Measurements from ENCODE around the gene SH3PXD2A.
"Not testable (repeated sequence)": the region's sequence is repeated elsewhere in the genome, so short reads cannot be mapped to it uniquely, and the experiment has no call there.

Gene SH3PXD2A

DNA sequence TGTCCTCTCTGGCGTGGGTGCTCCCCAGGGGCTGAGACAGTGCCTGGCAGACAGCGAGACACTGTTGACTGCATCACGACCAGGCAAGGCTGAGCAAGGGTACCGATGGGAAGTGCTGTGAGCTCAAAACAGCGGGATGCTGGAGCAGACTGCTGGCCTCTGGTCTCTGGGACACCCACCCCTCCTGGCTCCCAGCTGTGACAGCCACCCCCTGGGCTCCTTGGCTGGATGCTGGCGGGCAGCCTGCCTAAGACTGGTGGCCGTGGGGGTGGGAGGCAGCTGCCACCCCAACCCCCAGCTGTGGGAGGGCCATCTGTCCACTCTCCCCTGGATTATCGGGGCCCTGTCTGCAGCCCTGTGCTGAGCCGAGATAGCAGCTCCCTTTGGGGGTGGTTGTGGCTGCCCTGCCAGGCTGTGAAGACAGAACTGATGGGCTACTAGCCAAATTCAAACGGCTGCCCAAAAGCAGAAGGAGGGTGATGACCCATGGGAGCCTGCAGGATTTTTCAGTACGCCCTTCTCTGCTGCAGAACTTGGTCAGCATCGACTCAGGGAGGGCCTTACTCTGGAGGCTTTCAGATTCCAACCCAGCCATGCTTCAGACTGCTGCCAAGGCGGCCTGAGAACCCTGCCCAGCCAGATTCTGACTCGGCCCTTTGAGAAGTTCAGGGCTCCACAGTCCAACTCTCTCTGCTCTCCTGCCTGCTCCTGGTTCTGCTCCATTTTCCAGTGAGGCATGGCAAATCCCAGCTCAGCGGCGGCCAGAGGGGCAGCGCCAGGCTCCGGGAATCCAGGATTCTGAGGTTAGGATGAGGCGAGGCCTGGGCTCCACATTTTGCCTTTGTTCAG is 236.6 kb downstream of the SH3PXD2A start:
- no peak for TF ChIP-seq POLR2A (IDR thresholded peaks at IDR 0.05; ENCODE audit: low read depth, low read length)
- FAIRE-seq, result no peak
- no peak for DNase-seq (ENCODE audit: insufficient read length, low spot score)

DNA sequence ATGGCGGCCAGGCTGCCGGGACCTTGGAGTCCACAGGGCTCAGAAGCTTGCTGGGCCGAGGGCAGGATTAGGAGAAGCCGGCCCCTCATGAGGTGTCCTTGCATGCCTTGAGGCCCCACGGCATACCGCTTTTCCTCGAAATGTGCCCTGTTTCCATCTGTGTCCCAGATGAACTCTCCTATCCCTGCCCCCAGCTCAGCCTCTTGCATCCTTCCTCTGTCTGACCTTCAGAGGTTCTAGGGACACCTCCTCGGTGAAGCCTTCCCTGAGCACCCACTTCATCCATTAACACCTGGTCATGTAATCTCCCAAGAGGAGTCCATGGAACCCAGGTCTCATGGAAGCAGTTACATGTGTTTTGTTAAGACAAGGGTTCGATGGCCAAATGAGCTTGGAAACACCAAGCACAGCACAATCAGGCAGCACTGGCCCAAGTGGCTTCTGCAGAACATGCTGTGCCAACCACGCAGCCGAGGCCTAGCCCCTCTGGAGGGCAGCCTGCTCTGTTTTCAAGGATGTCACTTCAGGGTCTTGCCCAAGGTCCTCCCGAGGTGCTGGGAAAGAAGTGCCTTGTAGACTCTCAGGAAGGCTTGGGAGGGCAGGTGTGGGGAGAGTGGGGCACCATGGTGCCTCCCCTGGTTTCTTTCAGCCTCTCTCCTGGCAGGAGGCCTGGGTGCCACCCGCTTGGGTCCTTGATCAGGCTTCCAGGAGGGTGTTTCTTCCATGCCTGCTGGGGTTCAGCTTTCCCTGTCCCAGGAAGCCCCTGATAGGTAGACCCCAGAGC is 237.6 kb downstream of the SH3PXD2A start:
- DNase-seq (ENCODE audit: insufficient read length, low spot score) (no peak), FAIRE-seq (no peak)
- no peak for TF ChIP-seq POLR2A (IDR thresholded peaks at IDR 0.05; ENCODE audit: low read depth, low read length)

DNA sequence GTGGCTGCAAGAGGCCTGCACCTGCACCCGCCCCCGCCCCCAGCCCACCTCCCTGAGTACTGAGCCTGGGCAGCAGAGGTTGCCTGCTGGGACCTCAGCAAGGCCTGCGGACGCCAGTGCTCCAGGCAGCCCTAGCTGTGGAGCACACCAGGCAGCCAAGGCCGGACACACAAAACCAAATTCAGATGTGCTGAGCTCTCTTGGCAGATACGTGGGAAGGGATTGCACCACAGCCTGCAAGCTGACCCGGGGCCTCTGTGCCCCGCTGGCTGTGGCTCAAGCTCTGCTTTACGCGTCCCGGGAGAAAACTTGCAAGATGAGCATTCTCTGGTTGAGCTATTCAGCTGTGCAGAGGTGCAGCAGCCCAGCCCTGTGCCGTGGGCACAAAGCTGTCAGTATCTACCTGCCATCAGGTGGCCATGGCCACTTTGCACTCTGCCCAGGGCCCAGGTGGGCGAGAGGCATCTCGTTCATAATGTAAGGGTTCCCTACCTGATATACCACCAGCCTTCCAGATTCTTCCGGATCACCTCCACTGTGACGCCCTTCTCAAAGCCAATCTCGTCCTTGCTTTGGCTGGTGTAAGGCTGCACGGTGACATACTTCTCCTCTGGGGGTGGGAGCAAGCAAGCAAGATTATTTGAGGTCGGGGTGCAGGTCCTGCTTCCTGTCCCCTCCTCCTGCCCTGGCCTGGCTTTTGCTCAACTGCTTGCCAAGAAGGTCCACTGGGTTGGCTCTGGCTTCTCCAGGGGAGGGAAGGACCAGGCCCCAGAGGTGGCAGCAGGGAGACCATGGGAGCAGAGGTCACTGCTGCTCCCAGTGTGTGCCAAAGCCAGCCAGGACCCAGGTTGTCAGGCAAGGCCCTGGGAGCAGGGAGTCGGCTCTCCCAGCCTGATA is 238.4 kb downstream of the SH3PXD2A start:
- DNase-seq (ENCODE audit: insufficient read length, low spot score), result no peak
- FAIRE-seq, result no peak
- no peak for TF ChIP-seq POLR2A (IDR thresholded peaks at IDR 0.05; ENCODE audit: low read depth, low read length)

DNA sequence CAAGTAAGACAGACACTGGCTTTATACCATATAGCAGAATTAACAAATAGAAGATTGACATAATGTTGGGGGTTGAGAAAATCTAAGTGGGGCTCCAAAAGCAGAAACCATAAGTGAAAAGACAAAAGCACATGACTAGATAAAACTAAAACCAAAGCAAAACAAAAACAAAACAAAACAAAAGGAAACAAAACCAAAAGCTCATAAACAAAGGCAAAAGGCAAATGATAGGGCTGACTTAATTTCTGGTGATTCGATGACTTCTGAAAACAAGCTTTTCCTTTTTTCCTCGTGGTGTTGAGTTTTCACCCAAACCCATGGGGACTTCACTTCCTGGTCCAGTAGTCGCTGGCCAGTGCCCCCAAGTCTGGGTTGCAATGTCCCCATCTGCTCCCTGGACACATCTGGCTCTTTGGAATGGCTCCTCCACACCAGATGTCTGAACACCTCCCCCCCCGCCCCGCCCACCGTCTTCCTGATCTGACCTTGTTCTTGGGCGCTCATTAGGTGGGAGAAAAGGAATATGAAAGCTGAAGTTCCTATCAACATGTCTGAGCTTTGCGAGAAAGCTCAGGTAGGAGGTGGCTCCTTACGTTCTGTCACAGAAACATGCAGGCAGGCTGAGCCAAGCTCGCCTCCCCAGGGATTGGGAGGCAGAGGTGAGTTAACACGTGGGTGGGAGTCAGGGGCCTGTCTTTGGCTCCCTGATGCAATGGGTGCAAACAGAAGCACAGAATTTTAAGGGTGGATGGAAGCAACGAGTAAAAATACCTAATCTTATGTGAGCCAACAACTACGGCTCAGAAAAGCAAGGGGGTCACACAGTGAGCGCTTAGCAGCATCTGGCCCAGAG is 240.8 kb downstream of the SH3PXD2A start:
- FAIRE-seq (no peak), DNase-seq (ENCODE audit: insufficient read length, low spot score) (no peak)
- no peak for TF ChIP-seq POLR2A (IDR thresholded peaks at IDR 0.05; ENCODE audit: low read depth, low read length)

DNA sequence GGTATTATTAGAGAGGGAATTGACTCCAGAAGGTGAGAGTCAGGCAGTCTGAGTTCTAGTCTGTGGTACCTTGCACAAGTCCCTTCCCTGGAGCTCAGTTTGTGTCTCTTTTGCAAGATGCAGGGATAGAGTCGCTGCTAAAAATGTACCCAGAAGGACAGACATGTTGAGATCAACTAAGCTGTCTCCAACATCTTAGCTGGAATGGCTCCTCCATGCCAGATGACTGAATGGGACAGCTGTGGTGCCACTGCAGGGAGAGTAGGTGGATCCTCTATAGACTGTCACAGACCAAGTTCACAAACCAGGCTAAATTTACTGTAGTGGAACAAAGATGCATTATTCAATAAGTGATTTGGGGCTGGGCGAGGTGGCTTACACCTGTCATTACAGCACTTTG is 241.8 kb downstream of the SH3PXD2A start:
- no peak for TF ChIP-seq POLR2A (IDR thresholded peaks at IDR 0.05; ENCODE audit: low read depth, low read length)
- FAIRE-seq, result no peak
- no peak for DNase-seq (ENCODE audit: insufficient read length, low spot score)

DNA sequence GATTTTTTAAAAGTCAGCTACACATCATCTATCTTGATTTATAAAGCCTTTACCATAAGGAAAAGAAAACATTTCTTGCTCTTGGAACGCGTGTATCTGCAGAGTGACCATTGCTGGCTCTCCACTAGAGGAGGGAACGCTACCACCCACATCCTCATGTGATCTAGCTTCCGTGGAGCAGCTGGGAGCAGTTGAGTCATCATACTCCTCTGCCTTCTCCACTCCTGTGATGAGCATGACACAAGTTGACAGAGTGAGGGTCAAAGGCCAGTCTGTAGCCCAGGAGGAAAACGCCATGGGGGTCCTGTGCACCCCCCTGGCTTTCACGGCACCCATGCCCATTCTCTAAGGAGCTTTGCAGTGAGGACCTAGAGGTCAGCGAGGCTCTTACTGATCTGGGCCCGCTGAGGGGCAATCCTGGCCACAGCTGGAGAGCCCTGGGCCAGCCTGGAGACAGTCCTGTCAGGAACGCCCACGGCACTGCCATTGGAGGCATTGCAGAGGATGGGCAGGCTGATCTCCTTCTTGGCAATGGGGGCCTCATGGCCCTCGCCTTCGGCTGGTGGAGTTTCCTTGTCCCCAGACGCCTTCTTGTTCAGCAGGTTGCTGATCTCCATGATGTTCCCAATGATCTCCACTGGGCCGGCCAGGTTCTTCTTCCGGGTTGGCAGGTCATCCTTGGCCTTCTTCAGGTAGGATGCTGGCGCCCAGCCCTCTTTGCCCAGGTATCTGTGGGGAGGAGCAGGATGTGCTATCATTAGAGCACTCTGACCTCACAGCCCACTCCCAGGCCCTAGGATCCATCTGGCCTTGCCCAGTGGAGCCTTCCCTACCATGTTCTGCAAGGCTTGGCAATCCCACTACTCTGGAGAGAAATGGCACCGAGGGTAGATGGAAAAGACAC is 242.7 kb downstream of the SH3PXD2A start:
- DNase-seq (ENCODE audit: insufficient read length, low spot score) (peak; percentile 47), FAIRE-seq (no peak)
- TF ChIP-seq POLR2A (IDR thresholded peaks at IDR 0.05; ENCODE audit: low read depth, low read length), result no peak

DNA sequence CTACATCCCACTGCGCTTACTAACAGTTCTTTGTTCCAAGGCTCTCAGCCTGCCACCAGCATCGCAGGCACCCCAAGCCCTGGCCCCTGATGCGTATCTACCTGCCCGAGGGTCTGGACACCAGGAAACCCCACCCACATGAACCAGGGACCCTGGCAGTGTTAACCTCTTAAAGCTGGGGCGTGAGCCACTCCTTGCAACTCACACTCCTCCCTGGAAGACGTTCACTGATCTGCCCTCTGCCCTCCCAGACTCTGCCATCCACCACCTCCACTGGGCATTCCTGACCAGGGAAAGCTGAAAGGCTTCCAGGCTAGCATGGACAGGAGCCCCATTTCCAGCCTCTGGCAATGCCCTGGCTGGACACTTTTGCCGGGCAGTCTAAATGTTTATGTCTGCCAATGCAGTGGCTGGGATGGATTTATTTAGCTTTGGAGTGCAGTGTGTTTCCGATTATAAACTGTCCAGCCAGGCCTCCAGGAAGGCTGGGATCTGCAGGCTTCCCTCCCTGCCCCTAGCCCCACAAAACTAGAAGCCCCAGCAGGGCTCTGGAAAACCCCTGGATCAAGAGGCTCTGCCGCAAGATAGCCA is 244.4 kb downstream of the SH3PXD2A start:
- no peak for FAIRE-seq
- no peak for TF ChIP-seq POLR2A (IDR thresholded peaks at IDR 0.05; ENCODE audit: low read depth, low read length)

DNA sequence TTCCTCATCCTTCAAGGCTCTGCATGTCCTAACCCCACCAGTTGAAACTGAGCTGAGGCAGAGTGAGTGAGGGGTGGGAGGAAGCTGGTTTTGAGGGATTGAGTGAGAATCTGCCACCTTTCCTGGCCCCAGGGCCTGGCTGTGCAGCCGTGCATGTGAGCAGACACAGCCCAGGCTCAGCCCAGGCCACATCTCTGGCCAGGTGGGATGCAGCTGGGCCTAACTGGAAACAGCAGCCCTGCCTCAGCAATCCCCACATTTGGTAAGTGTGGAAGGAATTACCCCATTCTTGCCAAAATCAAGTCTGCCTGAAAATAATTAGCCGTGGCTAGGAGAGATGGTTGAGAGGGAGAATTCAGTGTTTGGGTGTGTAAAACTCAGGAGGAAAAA is 245.3 kb downstream of the SH3PXD2A start:
- FAIRE-seq, result no peak

More for the DNA sequence above, 244.4 kb downstream of the SH3PXD2A start:
- no peak for DNase-seq (ENCODE audit: insufficient read length, low spot score)

DNA sequence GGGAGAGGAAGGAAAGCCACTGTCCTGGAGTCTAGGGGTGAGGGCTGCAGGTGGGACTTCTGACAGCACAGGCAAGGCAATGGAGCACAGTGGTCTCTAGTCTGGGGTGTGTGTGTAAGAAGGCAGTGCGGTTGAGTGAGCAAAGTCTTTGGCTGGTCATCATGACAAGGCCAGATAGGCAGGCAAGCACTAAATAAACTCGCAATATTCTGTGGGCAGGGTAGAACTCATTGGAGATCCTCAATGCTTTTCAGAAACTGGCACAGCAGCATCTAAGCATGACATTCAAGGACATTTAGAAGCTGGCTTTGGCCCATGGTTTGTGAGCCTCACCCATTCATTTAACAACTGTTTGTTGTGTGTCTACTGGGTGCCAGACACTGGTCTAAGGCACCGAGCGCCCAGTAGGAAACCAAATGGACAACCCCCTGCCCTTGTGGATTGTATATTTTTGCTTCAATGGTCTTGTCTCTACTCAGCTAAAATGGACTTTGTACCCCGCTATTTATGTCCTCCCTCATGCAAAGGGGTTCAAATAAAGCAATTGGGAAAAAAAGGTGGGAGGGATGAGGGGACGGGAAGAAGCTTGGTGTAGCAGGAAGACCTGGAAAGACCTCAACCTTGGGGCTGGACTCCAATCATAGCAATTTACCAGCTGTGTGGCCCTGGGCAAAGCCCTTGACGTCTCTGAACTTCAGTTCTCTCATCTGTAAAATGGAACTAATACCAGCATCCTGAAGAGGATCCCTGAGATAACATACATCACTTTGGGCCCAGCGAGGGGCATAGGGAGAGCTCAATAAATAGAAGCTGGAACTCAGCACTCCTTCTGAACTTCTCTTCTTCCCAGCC is 245.9 kb downstream of the SH3PXD2A start:
- FAIRE-seq (no peak), DNase-seq (ENCODE audit: insufficient read length, low spot score) (no peak)
- TF ChIP-seq POLR2A (IDR thresholded peaks at IDR 0.05; ENCODE audit: low read depth, low read length), result no peak

More for the DNA sequence above, 245.3 kb downstream of the SH3PXD2A start:
- DNase-seq (ENCODE audit: insufficient read length, low spot score), result no peak
- no peak for TF ChIP-seq POLR2A (IDR thresholded peaks at IDR 0.05; ENCODE audit: low read depth, low read length)

DNA sequence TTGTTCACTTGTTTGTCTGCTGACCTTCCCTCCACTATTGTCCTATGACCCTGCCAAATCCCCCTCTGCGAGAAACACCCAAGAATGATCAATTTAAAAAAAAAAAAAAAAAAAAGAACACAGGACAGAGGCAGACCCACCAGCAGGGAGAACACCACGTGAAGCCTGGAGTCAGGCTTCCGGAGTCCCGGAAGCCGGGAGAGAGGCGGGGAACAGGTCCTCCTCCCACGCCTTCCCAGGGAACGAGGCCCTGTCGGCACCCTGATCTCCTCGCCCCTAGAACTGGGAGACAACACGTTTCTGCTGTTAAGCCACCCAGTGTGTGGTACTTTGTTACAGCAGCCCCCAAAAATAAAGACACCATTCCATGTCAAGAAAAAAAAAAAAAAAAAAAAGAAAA is 247.3 kb downstream of the SH3PXD2A start:
- DNase-seq (ENCODE audit: insufficient read length, low spot score); FAIRE-seq: not testable (repeated sequence)

DNA sequence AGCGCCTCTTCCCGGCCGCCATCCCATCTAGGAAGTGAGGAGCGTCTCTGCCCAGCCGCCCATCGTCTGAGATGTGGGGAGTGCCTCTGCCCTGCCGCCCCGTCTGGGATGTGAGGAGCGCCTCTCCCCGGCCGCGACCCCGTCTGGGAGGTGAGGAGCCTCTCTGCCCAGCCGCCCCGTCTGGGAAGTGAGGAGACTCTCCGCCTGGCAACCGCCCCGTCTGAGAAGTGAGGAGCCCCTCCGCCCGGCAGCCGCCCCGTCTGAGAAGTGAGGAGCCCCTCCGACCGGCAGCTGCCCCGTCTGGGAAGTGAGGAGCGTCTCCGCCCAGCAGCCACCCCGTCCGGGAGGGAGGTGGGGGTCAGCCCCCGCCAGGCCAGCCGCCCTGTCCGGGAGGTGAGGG is 248.3 kb downstream of the SH3PXD2A start:
- DNase-seq (ENCODE audit: insufficient read length, low spot score); FAIRE-seq: not testable (repeated sequence)

DNA sequence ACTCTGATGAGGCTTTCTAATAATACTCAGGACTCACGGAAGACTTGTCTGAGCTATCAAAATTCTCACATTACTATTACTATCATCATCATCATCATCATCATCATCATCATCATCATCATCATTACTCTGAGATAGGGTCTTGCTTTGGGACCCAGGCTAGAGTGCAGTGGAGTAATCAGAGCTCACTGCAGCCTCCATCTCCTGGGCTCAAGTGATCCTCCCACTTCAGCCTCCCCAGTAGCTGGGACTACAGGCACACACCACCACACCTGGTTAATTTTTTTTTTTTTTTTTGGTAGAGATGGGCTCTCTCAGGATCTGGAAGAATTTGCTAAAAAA is 249.3 kb downstream of the SH3PXD2A start:
- DNase-seq (ENCODE audit: insufficient read length, low spot score); FAIRE-seq: not testable (repeated sequence)

All from H54 (cell line).